Cortex of kidney (tissue), 1 donor: ENCODE measurements around the gene MEN1.

Experiments used
- DNase-seq: peaks from one replicate; lab custom pipeline; 2025; lab: John Stamatoyannopoulos, UW

MEN1 gene

GRCh38 chr11:64762277-64762673 lies 48.1 kb downstream of the MEN1 start:
- no peak for DNase-seq

- no peak for DNase-seq
These were observed 49.5 kb downstream of the MEN1 start for GRCh38 chr11:64760759-64761420.

DNA sequence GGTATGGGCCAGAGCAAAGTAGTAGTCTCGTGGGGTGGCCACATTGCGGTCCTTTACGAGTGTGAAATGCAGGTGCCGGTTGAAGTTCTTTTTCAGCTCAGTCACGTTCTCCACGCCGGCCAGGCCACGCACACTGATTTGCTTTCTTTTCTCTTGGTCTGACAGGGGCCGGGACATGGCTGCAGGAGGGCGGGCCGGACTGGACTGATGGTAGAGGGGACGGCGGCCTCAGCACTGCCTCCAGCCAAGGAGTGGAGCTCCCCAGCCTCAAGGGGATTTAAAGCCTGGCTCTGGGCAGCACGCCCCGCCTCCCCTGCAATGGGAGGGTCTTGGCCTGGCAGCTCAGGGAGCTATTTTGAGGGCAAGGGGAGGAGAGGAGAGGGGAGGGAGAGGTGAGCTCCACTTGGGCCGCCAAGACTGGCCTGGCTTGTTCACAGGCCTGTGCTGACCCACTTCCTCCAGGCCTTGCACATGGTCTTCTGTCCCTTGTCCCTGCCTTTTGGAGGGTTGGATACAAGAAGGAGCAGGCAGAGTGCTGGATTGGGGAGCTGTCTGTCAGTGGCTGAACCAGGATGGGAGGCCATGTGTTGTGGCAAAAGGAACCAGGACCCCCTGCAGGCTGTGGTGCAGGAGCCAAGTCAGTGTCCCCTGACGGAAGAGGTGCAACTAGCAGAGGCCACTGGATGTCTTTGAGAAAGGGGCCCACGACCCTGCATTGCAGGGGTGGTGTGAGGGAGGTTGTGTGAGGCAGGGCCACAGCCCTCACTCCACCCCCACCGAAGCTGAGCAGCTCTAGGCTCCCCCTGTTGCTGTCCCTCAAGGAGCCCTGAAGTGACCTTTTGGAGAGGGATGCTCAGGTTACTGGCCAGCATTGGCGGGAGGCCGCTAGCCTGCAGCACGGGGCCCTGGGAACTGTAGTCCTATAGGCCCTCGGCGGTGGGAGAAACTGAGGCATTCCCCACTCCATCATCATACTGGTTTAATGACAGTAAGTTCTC lies 50.3 kb downstream of the MEN1 start, which contains the start of gene PYGM:
Gene PYGM (minus strand): TSS at position 253 of the 998 bp plus-strand sequence. CDS start 76 bp downstream, at position 177.
- no peak for DNase-seq

GRCh38 chr11:64759131-64759721 lies 51.1 kb downstream of the MEN1 start:
- DNase-seq: no peak

GRCh38 chr11:64758330-64759079 lies 51.8 kb downstream of the MEN1 start:
- DNase-seq: no peak

DNA sequence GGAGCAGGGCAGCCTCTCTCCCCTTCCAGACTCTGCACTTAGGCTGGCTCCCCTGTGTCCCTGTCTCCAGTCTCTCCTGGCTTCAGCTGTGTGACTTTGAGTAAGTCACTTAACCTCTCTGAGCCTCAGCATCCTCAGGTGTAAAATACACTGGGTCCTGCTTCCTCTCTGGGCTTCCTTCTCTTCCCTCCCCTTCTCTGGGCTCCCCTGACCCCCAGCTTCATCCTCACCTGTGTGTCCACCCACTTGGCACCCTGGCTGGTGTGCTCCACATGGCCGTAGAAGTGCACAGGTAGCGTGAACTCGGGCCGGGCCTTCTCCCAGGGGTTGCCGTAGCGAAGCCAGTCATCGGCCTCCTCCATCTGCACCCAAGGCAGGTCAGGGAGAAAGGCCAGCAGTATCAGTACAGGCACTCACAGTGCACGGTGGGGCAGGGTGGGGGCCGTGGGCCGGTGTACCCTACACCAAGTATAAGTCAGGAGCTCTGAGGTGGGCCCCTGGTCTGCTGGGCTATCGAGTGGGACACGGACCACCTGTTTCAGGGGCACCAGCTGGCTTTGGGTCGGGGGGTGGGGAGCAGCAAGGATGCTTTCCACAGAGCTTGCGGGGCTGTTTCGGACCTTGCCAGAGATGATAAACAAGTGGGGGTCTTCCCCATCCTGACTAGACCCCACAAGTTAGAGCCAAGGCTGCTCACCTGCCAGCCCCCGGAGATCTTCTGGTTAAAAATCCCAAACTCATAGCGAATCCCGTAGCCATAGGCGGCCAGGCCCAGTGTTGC lies 52.6 kb downstream of the MEN1 start:
- DNase-seq: no peak

DNA sequence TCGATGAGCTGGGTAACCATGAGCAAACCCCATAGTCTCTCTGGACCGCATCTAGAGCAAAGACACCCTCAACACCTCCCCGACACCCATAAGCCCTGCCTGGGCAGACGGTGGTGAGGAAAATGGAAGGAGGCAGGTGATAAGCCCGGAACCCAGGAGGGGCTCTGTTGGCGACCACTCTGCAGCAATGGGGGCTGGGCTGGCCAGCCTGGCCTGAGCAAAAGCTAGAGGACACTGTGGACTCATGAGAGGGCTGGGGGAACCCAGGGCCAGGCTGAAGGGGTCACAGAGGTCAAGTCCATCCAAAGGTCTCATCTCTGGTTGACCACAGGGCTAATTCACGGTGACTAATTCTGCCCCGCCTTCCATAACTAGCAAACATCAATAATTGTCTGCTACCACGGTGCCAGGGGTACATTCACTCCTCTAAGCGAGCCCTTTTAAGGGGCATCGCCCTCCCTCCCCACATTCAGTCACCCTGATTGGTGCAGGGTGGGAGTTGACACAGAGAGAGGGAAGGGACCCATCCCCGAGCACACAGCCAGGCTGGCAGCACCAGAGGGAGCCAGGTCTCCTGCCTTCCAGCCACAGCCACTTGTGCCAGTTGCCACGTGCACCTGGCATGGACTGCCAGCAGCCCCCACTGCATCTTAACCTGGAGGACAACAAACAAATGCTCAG lies 54.5 kb downstream of the MEN1 start:
- DNase-seq: no peak

DNA sequence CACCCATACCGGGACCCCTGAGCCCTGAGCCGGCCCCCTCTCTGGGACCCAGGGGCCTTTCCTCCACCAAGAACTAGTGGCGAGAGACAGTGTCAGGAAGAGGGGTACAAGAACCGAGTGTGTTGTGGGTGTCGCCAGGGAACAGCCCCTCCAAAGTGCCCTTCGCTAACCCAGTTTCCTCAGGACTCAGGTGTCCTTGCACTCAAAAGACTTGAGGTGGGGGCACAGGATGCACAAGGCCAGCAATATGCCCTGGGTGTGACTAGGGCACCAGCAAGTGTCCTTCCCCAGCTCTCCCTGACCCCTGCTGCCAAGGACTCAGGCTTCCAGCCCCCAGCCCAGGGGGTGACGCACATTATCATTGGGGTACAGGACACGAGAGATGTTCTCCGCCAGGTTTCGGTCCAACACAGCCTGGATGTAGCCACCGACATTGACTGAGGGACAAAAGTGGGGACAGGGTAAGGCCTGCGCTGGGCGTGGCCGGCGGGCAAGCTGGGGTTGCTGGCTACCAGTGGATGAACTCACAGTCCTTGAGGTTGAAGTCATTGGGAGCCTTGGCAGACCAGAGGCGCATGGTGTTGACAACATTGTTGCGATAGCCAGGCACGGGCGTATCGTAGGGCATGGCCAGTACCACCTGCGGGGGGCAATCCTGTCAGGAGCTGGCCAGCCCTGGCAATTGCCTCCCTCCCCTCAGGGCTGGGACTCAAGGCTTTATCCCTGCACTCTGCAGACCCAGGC lies 55.3 kb downstream of the MEN1 start:
- DNase-seq: no peak

GRCh38 chr11:64754124-64754918 lies 56.0 kb downstream of the MEN1 start:
- DNase-seq: no peak
